Stimulated activated CD4-positive, alpha-beta T cell treated with anti-CD3 and anti-CD28 coated beads, TNF-alpha, amount 100 ng/mL, for 4 hours (primary cell): ENCODE results near the gene RPS10.

ENCODE experiments used
- DNase-seq, 3 experiments: peaks; one replicate each; pipeline ENCODE4 v3.0.0-alpha.2; 2020; ENCODE audit warnings: low read depth in 3 of 3

The RPS10 gene

DNA sequence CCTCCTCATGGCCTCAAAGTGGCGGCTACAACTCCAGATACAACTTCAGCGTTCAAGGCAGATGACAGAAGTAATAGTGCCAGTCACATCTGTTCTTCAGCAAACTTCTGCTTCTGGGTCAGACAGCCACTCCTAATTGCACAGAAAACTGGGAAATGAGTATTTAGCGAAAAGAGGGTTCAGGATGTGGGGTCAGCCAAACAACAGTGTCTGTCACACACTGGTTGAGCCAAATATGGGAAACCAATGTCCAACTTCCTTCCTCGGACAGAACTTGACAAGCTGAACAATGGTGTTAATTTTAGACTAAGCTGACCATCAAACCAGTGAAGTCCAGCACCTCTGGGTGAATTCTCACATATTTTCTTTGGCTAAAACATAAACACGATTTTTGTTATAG lies 55.5 kb downstream of the RPS10 start:
- no peak for DNase-seq

DNA sequence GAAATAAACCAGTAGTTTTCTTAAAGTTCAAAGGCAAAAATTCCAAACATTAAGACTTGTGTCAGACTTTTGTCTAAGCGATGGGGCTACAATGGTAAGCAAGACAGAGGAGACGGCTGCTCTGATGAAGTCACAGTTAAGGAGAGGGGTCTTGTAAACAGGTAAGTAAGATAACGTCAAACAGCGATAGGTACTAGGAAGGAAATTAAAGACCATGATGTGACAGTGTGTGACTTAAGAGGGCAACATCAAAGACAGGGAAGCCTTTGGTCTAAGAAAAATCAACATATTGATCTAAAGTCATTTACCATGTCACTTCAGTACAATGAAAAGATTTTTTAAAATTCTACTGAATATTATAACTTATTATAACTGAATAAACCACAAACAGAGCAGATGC lies 56.5 kb downstream of the RPS10 start:
- DNase-seq: no peak
